ENCODE data around the gene GNAZ.

- TF ChIP-seq EZH2 (IDR thresholded peaks at IDR 0.05; ENCODE audit: insufficient read depth, poor library complexity, severe bottlenecking) (no peak), EZH2phosphoT487 (IDR thresholded peaks at IDR 0.05; ENCODE audit: insufficient read depth, low read depth) (no peak)
These were observed 35.0 kb downstream of the GNAZ start for GRCh38 chr22:23105304-23105703.
